Bronchial smooth muscle cell (primary cell): ENCODE results near the gene RPL39. TPM values are rescaled to one million over a fixed set of nuclear protein-coding genes. Genes with fewer than 3 reads are reported as not detected.

Experiments
- total RNA-seq: library from RNA; depleted of rRNA; stranded (reverse); fragments of >200 nt; gene quantifications from 2 replicates; pipeline ENCODE4 v1.2.1, GENCODE V29; 2014

RPL39 gene
- 2,148 and 2,721 TPM in 2 replicates for total RNA-seq

DNA sequence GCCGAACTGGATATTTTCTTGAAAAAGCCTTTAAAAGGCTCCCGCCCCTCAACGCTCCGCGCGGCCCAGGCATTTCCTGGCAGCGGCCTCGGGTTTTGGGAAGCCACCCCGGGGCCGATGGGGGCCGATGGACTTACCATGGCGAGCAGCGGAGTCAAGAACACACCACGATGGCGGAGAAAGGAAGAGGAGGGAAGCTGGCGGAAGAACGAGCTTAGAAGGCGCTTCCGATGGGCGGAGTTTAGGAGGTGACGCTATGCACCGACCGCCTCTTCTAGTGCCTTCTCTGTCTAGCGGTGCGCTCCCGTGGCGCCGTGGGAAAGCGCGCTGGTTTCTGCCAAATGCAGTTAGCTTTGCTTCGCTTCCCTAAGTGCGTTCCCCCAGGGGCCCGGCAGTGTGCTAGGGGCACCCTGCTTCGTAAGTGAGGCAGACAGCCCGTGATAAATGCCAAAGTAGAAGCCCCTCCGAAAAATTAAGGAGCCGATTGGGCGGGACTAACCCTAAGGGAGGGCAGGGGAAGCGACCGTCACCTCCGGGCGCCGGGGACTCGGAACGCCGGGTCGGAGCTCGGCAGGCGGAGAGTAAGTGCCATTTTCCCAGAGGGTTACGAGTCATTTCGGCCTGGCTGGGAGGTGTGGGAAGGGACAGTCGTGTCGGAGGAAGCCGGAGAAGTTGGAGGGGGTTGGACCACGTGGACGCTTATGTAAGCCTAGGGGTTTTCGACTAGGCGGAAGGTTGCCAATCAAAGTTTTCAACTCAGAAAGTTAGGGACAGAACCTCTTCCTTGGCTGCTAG, at the start of gene RPL39:
TSS of gene RPL39 (minus strand) at position 194 of the 795 bp plus-strand sequence. CDS start at position 140, 54 bp downstream.

DNA sequence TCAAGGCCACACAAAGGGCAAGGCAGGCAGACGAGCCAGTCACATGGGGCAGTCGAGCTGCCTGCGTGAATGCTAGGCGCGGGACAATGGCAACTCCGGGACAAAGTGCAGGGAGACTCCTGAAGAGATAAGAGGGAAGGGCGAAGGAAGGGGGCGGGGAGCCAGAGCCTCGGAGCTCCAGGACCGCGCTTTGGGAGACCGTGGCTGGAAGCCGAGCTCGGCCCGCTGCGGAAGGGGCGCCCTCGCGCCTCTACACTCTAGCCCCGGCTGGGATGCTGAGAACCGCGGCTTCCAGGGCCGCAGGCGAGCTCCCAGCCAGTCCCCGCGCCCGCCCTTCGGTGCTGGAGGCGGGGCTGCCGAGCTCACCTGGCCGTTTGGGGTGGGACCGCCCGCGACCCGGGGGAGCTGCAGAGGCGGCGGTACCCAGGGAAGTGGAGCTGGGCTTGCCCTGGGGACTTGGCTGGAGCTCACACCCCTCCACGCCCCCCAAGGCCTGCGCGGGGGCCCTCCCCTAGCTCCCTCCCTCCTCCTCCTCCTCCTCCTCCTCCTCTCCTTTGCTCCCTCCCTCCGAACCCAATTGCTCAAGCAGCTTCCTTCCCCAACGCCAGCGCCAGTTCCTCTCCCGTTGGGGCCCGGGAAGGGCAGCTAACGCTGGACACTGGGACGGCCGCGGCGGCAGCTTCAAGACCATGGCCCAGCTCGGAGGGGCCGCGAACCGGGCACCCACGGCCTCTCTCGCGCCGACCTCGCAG, 33.3 kb downstream of the RPL39 start, which contains the start of gene SOWAHD:
TSS of gene SOWAHD (plus strand) at position 610 of the 752 bp plus-strand sequence. CDS start at position 690, 80 bp downstream.

Other genes with a start within 250 kb of the RPL39 start
- gene STEEP1, start 226.2 kb downstream of the RPL39 start, total RNA-seq = 39.2 and 43.1 TPM in 2 replicates
- gene UBE2A, start 217.1 kb downstream of the RPL39 start, total RNA-seq = 15.2 and 24.0 TPM in 2 replicates
- 1.8 and 2.5 TPM in 2 replicates for gene NKRF, start 185.2 kb downstream of the RPL39 start, total RNA-seq
- 9.3 and 9.5 TPM in 2 replicates for gene SEPTIN6, start 98.5 kb downstream of the RPL39 start, total RNA-seq
- under 0.01 and 0.09 TPM in 2 replicates for gene SOWAHD, start 33.0 kb downstream of the RPL39 start, total RNA-seq
- 1.7 and 1.9 TPM in 2 replicates for gene UPF3B, start 61.3 kb upstream of the RPL39 start, total RNA-seq
- gene RNF113A, start 80.1 kb upstream of the RPL39 start, total RNA-seq = 18.6 and 21.4 TPM in 2 replicates
- 140 and 172 TPM in 2 replicates for gene NDUFA1, start 80.2 kb upstream of the RPL39 start, total RNA-seq
- not detected in 2 replicates for gene AKAP14, start 104.3 kb upstream of the RPL39 start, total RNA-seq
- gene NKAP, start 152.1 kb upstream of the RPL39 start, total RNA-seq = 2.0 and 3.8 TPM in 2 replicates